T-helper 17 cell (primary cell): ENCODE data around the gene DAG1. TPM values are rescaled to one million over a fixed set of nuclear protein-coding genes. Genes with fewer than 3 reads are reported as not detected.

ENCODE experiments used
- ATAC-seq: fragments of 150-1000 bp; cut with Tn5 transposase; 2 replicates; pipeline ENCODE4 v1.10.0; 2021; ENCODE audit warnings: mild to moderate bottlenecking, moderate library complexity
- DNase-seq, 3 donors: peaks; one replicate each; pipeline versions ENCODE4 v3.0.0 to v3.0.0-alpha.2; 2020 to 2021
- H3K9me3 ChIP-seq: one replicate; pipeline ENCODE4 v1.7.0; 2013; ENCODE audit warnings: low read length, mild to moderate bottlenecking; ENCODE audit not compliant: control insufficient read depth, poor library complexity, severe bottlenecking
- H3K27ac Mint-ChIP-seq: one replicate; pipeline ENCODE4 v1.8.0; 2022; ENCODE audit warnings: mild to moderate bottlenecking, moderate library complexity, mixed read lengths
- H3K27me3 Mint-ChIP-seq: one replicate; pipeline ENCODE4 v1.8.0; 2022; ENCODE audit warnings: mixed read lengths
- H3K36me3 Mint-ChIP-seq: one replicate; pipeline ENCODE4 v1.8.0; 2022; ENCODE audit warnings: low read depth, mixed read lengths
- H3K4me1 Mint-ChIP-seq: one replicate; pipeline ENCODE4 v1.8.0; 2022; ENCODE audit warnings: mild to moderate bottlenecking, mixed read lengths
- H3K4me3 Mint-ChIP-seq: one replicate; pipeline ENCODE4 v1.8.0; 2022; ENCODE audit warnings: mild to moderate bottlenecking, moderate library complexity, mixed read lengths
- total RNA-seq, 4 donors: library from RNA in 2 of 4; stranded (reverse) in 2 of 4; gene quantifications; one replicate each; pipeline ENCODE4 v1.2.3 and lab custom pipeline; 2022 to 2026

The DAG1 gene
- total RNA-seq, 2 donors from 2014 or later, result 18.0 to 18.9 TPM

- no peaks in the 10 kb centered on the region for H3K27me3 Mint-ChIP-seq
- no peak overlapping the region for H3K27ac Mint-ChIP-seq
- H3K4me3 Mint-ChIP-seq, result no peak overlapping the region
- H3K9me3 ChIP-seq, result no peaks in the 10 kb centered on the region
- H3K36me3 Mint-ChIP-seq, result no peaks in the 10 kb centered on the region
- ATAC-seq (no peak), DNase-seq (no peak)
- peaks cover 3% of the 10 kb centered on the region for H3K4me1 Mint-ChIP-seq
Observed at GRCh38 chr3:49533031-49533430, 63.0 kb downstream of the DAG1 start.

DNA sequence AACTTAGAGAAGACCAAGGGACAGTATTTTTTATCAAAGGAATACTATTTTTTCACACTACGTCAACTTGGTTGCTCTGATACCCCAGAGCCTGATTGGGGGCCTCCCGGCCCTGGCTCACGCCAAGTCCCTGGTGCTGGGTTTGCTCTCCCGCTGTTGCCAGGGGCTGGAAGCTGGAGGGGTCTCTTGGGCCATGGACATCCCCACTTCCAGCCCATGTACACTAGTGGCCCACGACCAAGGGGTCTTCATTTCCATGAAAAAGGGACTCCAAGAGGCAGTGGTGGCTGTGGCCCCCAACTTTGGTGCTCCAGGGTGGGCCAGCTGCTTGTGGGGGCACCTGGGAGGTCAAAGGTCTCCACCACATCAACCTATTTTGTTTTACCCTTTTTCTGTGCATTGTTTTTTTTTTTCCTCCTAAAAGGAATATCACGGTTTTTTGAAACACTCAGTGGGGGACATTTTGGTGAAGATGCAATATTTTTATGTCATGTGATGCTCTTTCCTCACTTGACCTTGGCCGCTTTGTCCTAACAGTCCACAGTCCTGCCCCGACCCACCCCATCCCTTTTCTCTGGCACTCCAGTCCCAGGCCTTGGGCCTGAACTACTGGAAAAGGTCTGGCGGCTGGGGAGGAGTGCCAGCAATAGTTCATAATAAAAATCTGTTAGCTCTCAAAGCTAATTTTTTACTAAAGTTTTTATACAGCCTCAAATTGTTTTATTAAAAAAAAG, 63.9 kb downstream of the DAG1 start:
- H3K27ac Mint-ChIP-seq, result no peak overlapping the region
- H3K36me3 Mint-ChIP-seq, result no peaks in the 10 kb centered on the region
- H3K4me1 Mint-ChIP-seq, result peaks cover 3% of the 10 kb centered on the region
- H3K4me3 Mint-ChIP-seq, result no peak overlapping the region
- H3K27me3 Mint-ChIP-seq, result no peaks in the 10 kb centered on the region
- no peak for ATAC-seq
- H3K9me3 ChIP-seq, result no peaks in the 10 kb centered on the region
- DNase-seq, result no peak

DNA sequence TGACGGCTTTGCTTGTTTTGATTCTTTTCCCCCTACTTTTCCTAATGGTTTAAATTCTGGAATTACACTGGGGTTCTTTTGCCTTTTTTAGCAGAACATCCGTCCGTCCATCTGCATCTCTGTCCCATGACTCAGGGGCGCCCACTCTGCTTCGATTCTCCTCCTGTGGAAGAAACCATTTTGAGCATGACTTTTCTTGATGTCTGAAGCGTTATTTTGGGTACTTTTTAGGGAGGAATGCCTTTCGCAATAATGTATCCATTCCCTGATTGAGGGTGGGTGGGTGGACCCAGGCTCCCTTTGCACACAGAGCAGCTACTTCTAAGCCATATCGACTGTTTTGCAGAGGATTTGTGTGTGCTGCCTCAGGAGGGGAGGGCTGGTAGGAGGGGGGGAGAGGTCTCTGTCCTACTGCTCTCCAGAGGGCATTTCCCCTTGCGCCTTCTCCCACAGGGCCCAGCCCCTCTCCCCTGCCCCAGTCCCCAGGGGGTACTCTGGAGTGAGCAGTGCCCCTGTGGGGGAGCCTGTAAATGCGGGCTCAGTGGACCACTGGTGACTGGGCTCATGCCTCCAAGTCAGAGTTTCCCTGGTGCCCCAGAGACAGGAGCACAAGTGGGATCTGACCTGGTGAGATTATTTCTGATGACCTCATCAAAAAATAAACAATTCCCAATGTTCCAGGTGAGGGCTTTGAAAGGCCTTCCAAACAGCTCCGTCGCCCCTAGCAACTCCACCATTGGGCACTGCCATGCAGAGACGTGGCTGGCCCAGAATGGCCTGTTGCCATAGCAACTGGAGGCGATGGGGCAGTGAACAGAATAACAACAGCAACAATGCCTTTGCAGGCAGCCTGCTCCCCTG, 64.7 kb downstream of the DAG1 start:
- no peak overlapping the region for H3K27ac Mint-ChIP-seq
- no peak overlapping the region for H3K4me3 Mint-ChIP-seq
- H3K4me1 Mint-ChIP-seq, result peaks cover 8% of the 10 kb centered on the region
- no peak for DNase-seq
- no peaks in the 10 kb centered on the region for H3K36me3 Mint-ChIP-seq
- H3K9me3 ChIP-seq, result no peaks in the 10 kb centered on the region
- ATAC-seq, result no peak
- H3K27me3 Mint-ChIP-seq, result no peaks in the 10 kb centered on the region

- Mint-ChIP-seq H3K4me3 (no peak overlapping the region), H3K36me3 (no peaks in the 10 kb centered on the region), H3K27ac (no peak overlapping the region), H3K27me3 (no peaks in the 10 kb centered on the region), H3K4me1 (peaks cover 8% of the 10 kb centered on the region)
- DNase-seq (no peak), ATAC-seq (no peak)
- H3K9me3 ChIP-seq, result no peaks in the 10 kb centered on the region
Observed at GRCh38 chr3:49535971-49536874, 66.2 kb downstream of the DAG1 start.

- DNase-seq (no peak), ATAC-seq (no peak)
- Mint-ChIP-seq H3K4me3 (no peak overlapping the region), H3K27me3 (no peaks in the 10 kb centered on the region), H3K4me1 (peaks cover 8% of the 10 kb centered on the region), H3K27ac (no peak overlapping the region), H3K36me3 (no peaks in the 10 kb centered on the region)
- no peaks in the 10 kb centered on the region for H3K9me3 ChIP-seq
Observed at GRCh38 chr3:49536875-49537533, 66.9 kb downstream of the DAG1 start.

DNA sequence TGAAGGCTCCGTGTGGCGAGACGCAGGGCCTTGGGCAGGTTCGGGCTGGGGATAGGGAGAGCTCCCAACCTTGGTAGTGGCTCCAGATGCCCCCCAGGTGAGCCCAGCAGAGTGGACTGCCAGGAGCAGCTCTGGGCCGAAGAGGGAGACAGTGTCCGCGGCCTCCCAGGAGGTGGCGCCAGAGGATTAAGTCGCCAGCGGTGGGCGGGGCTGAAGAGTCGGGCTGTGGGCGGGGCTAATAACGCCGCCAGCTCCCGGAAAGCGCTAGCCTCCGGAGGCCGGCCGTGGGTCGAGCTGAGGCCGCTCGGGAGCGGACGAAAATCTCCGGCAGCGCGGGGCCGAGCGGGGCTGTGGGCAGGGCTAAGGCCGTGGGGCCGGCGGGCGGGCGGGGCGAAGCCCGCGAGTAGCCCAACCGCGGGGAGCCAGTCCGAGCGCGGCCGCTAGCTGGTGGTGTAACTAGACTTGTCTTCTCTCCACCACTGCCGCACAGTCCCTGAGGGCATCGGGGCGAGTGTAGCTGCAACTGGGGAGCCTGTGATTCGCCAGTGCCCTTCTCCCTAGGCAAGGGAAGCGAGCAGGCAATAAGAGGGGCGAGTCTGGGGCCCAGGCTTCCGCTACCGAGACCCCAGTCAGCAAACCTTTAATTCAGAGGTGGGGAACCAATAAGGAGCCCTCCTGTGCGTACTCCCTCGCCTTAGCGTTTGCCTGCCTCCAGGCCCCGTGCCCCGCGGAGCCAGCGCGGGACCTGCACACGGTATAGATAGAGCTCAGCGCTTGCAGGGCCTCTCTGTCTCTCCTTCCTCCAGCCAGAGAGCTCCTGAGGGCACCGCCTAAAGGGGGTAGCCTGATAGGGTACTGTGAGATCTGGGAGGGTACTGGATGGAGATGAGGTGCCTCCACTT, 69.8 kb downstream of the DAG1 start:
- ATAC-seq, result peak; percentile 97
- peak overlapping the region; percentile 85 for H3K4me3 Mint-ChIP-seq
- no peaks in the 10 kb centered on the region for H3K9me3 ChIP-seq
- peaks cover 8% of the 10 kb centered on the region for H3K4me1 Mint-ChIP-seq
- H3K27ac Mint-ChIP-seq, result no peak overlapping the region
- H3K36me3 Mint-ChIP-seq, result no peaks in the 10 kb centered on the region
- H3K27me3 Mint-ChIP-seq, result peaks cover 4% of the 10 kb centered on the region
- peak; percentile 87 to 95 (median 90) for DNase-seq

DNA sequence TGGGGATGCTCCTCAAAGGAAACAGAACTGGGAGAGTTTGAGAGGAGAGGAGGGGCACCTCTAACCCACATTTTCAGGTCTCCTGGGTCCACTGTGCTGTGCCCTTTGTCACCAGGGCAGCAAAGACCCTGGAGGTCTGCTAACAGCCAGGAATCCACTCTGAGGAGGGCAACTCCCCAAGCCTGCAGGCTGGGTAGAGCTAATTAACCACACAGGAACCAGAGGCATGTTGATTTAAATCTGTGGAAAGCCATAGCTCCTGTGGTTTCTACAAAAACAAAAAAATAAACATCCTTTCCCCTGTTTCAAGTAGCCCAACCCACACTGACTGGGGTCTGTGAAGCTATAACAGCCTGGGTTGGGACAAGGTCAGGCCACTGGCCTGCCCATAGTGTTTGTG, 82.0 kb downstream of the DAG1 start:
- Mint-ChIP-seq H3K27ac (no peak overlapping the region), H3K36me3 (peaks cover 2% of the 10 kb centered on the region), H3K4me1 (peaks cover 13% of the 10 kb centered on the region), H3K27me3 (peaks cover 60% of the 10 kb centered on the region), H3K4me3 (peak overlapping the region; percentile 78)
- DNase-seq, result no peak
- no peaks in the 10 kb centered on the region for H3K9me3 ChIP-seq
- no peak for ATAC-seq

DNA sequence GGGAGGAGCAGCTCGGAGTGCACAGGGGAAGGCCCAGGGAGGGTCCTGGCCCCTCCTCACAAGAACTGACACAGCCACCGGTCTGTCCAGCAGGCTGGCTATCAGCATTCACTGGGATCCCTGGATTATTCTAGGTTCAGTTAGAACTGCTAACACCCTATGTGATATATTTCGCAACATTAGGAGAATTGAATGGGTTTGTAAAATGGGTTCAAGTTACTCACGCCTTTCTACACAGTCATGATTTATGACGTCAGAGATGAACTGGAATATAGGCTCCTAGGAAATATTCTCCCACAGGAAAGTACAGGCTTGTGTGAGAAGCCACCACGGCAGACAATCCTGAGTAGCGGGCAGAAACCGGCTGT, 83.2 kb downstream of the DAG1 start:
- no peak for ATAC-seq
- Mint-ChIP-seq H3K36me3 (peaks cover 5% of the 10 kb centered on the region), H3K4me3 (peak overlapping the region; percentile 88), H3K27me3 (peaks cover 65% of the 10 kb centered on the region), H3K4me1 (peaks cover 13% of the 10 kb centered on the region), H3K27ac (no peak overlapping the region)
- no peaks in the 10 kb centered on the region for H3K9me3 ChIP-seq
- no peak for DNase-seq

DNA sequence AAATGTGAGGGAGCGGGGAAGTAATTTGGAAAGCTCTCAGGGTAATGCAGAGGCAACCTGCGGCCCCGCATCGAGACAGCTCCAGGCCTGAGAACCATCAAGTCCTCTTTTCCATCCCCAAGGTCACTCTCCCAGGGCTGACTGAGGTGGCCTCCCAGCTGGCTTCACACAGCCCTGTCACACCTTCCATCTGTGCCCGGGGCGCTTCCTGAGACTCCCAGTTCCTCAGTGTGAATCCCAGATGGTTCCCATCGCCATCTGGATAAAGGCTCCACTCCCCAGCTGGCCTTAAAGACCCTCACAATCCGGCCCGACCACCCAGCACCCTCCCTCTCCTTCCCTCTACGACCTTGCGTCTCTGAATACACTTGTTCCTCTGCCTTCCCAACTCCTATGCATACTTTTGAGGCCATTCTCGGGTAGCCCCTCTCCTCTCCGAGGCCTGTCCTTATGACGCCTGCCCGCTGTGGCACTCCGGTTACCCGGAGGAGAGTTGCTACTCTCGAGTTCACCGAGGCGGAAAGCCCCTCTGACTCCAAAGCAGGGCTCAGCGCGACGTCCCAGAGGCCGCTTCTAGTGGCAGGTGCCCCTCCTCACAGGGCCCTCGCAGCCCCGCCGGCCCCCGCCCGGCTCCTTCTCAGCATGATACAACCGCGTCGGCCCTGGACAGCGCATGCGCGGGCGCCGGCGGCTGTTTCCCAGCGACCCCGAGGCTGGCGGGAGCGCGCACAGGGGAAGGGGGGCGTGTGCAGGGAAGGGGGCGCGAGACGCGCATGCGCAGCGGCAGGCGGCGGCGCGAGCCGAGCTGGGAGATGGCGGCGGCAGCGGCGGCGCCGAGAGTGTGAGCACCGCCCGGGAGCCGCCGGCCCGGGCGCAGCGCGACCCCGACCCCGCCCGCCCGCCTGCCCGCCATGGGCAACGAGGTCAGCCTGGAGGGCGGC, 83.9 kb downstream of the DAG1 start, which contains the start of gene BSN:
Gene BSN (plus strand): TSS at position 786 of the 941 bp plus-strand sequence. CDS start 126 bp downstream, at position 912.
- Mint-ChIP-seq H3K27me3 (peaks cover 65% of the 10 kb centered on the region), H3K36me3 (peaks cover 5% of the 10 kb centered on the region), H3K4me3 (peak within 1 kb of the TSS; percentile 88), H3K27ac (no peak within 1 kb of the TSS), H3K4me1 (peaks cover 13% of the 10 kb centered on the region)
- peak; percentile 85 for ATAC-seq
- no peaks in the 10 kb centered on the region for H3K9me3 ChIP-seq
- DNase-seq, result peak; percentile 72 to 76 (median 74)

DNA sequence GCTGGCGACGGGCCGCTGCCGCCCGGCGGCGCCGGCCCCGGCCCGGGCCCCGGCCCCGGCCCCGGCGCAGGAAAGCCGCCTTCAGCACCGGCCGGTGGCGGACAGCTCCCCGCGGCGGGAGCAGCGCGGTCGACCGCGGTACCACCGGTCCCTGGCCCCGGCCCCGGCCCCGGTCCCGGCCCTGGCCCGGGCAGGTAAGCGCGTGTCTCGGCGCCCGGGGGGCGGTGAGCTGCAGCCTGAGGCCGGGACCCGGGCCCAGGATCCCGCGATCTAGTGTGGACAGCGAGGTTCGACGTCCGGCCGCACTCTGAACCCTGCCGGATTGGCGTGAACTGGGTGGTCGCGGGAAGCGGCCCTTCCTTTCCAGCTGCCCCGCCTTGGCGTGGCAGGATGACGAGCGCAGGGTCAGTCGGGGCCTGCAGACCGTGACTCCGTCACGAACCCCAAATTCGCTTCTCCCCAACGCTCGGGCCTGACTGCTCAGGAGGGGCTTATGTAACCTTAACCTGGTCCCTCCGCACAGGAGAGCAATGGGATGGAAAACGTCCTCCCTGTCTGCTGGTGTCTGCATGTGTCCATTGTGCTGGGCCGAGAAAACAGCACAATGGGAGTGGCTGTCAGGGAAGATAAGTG, 84.7 kb downstream of the DAG1 start:
- no peaks in the 10 kb centered on the region for H3K9me3 ChIP-seq
- ATAC-seq (peak; percentile 82), DNase-seq (peak in 2 of 3 donors; percentile 54)
- Mint-ChIP-seq H3K4me1 (peaks cover 13% of the 10 kb centered on the region), H3K27me3 (peaks cover 66% of the 10 kb centered on the region), H3K36me3 (peaks cover 5% of the 10 kb centered on the region), H3K4me3 (peak overlapping the region; percentile 57), H3K27ac (no peak overlapping the region)
